PFSK-1 (cell line): Measurements from ENCODE around the gene NTSR2.

Experiments
- FOXP2 ChIP-seq: optimal IDR thresholded peaks from 2 replicates; pipeline ENCODE3; 2011; ENCODE audit warnings: borderline replicate concordance, control low read depth, inconsistent platforms; ENCODE audit not compliant: insufficient read depth; ENCODE audit errors: extremely low read length, extremely low read depth
- POLR2AphosphoS5 ChIP-seq: IDR thresholded peaks from 2 replicates; pipeline ENCODE4 v1.6.1; 2012; ENCODE audit warnings: low read depth, mild to moderate bottlenecking, control low read depth, low read length, moderate library complexity
- SIN3A ChIP-seq: IDR thresholded peaks from 2 replicates; pipeline ENCODE4 v1.6.1; 2012; ENCODE audit warnings: mild to moderate bottlenecking, low read length, moderate library complexity, borderline replicate concordance; ENCODE audit not compliant: insufficient read depth
- TAF1 ChIP-seq: IDR thresholded peaks from 2 replicates; pipeline ENCODE4 v1.6.1; 2012; ENCODE audit warnings: low read length, control low read depth, borderline replicate concordance; ENCODE audit not compliant: insufficient read depth
- TF ChIP-seq, protein P1 (sequence below), 2 experiments: IDR thresholded peaks; 2 replicates each; pipeline versions ENCODE4 v1.6.1 to v1.8.0; 2011 to 2012; ENCODE audit warnings: low read depth in 2 of 2, low read length in 2 of 2, control low read depth in 1 of 2, inconsistent platforms in 1 of 2, mild to moderate bottlenecking in 1 of 2, moderate library complexity in 1 of 2; ENCODE audit not compliant: insufficient read depth in 1 of 2

The NTSR2 gene

GRCh38 chr2:11661891-11662435, 8.0 kb downstream of the NTSR2 start:
- TF ChIP-seq SIN3A (no peak), TAF1 (no peak), FOXP2 (no peak), POLR2AphosphoS5 (no peak)
- TF ChIP-seq, protein P1, sequence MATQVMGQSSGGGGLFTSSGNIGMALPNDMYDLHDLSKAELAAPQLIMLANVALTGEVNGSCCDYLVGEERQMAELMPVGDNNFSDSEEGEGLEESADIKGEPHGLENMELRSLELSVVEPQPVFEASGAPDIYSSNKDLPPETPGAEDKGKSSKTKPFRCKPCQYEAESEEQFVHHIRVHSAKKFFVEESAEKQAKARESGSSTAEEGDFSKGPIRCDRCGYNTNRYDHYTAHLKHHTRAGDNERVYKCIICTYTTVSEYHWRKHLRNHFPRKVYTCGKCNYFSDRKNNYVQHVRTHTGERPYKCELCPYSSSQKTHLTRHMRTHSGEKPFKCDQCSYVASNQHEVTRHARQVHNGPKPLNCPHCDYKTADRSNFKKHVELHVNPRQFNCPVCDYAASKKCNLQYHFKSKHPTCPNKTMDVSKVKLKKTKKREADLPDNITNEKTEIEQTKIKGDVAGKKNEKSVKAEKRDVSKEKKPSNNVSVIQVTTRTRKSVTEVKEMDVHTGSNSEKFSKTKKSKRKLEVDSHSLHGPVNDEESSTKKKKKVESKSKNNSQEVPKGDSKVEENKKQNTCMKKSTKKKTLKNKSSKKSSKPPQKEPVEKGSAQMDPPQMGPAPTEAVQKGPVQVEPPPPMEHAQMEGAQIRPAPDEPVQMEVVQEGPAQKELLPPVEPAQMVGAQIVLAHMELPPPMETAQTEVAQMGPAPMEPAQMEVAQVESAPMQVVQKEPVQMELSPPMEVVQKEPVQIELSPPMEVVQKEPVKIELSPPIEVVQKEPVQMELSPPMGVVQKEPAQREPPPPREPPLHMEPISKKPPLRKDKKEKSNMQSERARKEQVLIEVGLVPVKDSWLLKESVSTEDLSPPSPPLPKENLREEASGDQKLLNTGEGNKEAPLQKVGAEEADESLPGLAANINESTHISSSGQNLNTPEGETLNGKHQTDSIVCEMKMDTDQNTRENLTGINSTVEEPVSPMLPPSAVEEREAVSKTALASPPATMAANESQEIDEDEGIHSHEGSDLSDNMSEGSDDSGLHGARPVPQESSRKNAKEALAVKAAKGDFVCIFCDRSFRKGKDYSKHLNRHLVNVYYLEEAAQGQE (IDR thresholded peaks at IDR 0.05; ENCODE audit: insufficient read depth in 1 of 2, low read depth in 2 of 2, low read length in 2 of 2), result no peak

DNA sequence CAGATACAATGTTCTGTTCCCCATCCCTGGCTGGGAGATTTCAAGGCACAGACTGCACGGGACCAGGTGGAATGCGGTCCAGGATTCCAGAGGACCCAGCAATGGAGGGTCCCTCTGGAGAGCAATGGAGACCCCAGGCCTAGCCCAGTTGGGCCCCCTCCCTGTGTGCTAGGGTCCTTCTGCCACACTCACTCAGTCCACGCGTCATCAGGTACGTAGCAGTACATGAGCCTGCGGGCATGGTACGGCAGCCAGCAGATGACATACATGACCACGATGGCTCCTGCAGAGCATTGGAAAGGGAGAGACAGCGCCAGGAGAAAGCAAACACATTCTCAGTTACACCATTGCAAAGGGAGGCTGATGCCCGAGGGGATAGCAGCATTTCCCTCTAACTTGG, 10.1 kb downstream of the NTSR2 start:
- TF ChIP-seq FOXP2, result no peak
- TF ChIP-seq SIN3A, result no peak

- TF ChIP-seq POLR2AphosphoS5, result no peak
- TF ChIP-seq FOXP2, result no peak
- no peak for TF ChIP-seq TAF1
- TF ChIP-seq, protein P1 (IDR thresholded peaks at IDR 0.05; ENCODE audit: insufficient read depth in 1 of 2, low read depth in 2 of 2, low read length in 2 of 2), result no peak
- no peak for TF ChIP-seq SIN3A
Observed at GRCh38 chr2:11659115-11659475, 10.9 kb downstream of the NTSR2 start.

DNA sequence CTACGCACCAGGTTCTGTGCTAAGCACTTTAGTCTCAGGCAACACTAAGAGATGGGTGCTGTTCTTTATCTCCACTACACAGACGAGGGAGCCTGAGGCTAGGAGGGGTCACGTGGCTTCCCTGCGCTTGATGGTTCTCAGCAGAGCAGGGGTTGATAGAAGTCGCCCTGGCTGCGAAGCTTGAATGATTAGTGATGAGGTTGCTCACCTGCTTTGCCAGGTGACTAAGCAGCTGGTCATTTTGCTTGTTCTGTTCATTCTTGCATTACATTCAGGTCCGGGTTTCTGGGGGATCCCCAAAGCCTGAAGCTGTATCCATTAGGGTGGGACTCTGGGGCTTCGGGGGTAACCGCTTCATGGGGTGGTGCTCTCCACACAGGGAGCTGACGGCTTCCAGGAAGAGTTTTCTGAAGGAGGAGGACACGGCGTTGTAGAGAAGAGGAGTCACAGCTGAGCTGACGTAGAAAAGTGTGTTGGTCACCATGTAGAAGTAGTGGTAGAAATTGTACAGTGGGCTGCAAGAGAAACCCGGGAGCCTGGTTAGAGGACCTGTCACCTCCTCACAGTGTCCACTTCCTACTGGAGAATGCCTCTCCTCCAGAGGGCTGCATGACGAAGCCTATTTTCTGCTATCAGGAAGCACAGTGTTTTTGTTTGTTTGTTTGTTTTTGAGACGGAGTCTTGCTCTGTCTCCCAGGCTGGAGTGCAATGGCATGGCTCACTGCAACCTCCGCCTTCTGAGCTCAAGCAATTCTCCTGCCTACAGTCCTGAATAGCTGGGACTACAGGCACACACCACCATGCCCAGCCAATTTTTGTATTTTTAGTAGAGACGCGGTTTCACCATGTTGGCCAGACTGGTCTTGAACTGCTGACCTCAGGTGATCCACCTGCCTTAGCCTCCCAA, 11.5 kb downstream of the NTSR2 start:
- no peak for TF ChIP-seq FOXP2
- no peak for TF ChIP-seq SIN3A
- TF ChIP-seq, protein P1 (IDR thresholded peaks at IDR 0.05; ENCODE audit: insufficient read depth in 1 of 2, low read depth in 2 of 2, low read length in 2 of 2), result no peak
- TF ChIP-seq TAF1, result no peak
- TF ChIP-seq POLR2AphosphoS5, result no peak

GRCh38 chr2:11657646-11658045, 12.3 kb downstream of the NTSR2 start:
- no peak for TF ChIP-seq POLR2AphosphoS5

DNA sequence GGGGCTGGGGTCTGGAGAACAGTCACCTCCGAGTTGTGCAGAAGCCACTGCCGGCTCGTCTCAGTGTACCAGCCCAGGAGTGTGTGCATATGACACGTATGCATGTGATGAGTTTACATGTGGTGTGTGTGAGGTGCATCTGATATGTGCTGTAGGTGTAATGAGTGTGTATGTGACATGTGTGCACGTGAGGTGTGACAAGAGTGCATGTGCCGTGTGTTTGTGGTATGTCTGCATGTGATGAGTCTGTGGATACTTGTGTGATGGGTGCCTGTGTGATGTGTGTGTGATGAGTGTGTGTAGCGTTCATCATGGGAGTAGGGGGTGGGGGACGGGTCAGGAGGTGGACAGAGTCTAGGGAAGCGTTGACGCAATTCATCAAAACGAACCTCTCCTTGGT, 12.8 kb downstream of the NTSR2 start:
- TF ChIP-seq TAF1 (no peak), SIN3A (no peak), FOXP2 (no peak), POLR2AphosphoS5 (no peak)
- TF ChIP-seq, protein P1 (IDR thresholded peaks at IDR 0.05; ENCODE audit: insufficient read depth in 1 of 2, low read depth in 2 of 2, low read length in 2 of 2), result no peak
